K562 (cell line): ENCODE results near the gene TIMM50. TPM values are rescaled to one million over a fixed set of nuclear protein-coding genes. Genes with fewer than 3 reads are reported as not detected.

Experiments used
- ARID3A ChIP-seq: IDR thresholded peaks from 2 replicates; pipeline ENCODE4 v1.6.1; 2012; ENCODE audit warnings: low read depth, low read length, improper control_type of control experiment, borderline replicate concordance
- BHLHE40 ChIP-seq: IDR thresholded peaks from 2 replicates; pipeline ENCODE4 v1.6.1; 2011; ENCODE audit warnings: low read length, improper control_type of control experiment
- HDAC2 ChIP-seq: fragments of 450-650 bp; IDR thresholded peaks from 2 replicates; pipeline ENCODE4 v1.6.1; 2016; ENCODE audit warnings: mild to moderate bottlenecking
- MAFK ChIP-seq: IDR thresholded peaks from 2 replicates; pipeline ENCODE4 v1.6.1; 2011; ENCODE audit warnings: low read length, improper control_type of control experiment
- STAG1 ChIP-seq: sonication (generic); formaldehyde crosslinking; IDR thresholded peaks from 2 replicates; pipeline ENCODE4 v1.5.0; 2020; ENCODE audit warnings: missing genetic modification reagents, borderline replicate concordance
- TCFL5 ChIP-seq: fragments of 250-450 bp; sonication (Bioruptor Pico); conservative IDR thresholded peaks from 2 replicates; pipeline ENCODE4 v1.6.1; 2021; ENCODE audit warnings: mild to moderate bottlenecking, moderate library complexity, matching md5 sums
- ZBTB9 ChIP-seq: fragments of 450-650 bp; formaldehyde crosslinking; IDR thresholded peaks from 2 replicates; pipeline ENCODE4 v1.4.0; 2020; ENCODE audit warnings: mild to moderate bottlenecking, moderate library complexity
- ZNF395 ChIP-seq: fragments of 200-800 bp; sonication (Bioruptor generic); IDR thresholded peaks from 2 replicates; pipeline ENCODE4 v1.6.1; 2017; ENCODE audit warnings: missing genetic modification characterization, missing compliant biosample characterization
- ZSCAN29 ChIP-seq: fragments of 450-650 bp; IDR thresholded peaks from 2 replicates; pipeline ENCODE4 v1.6.1; 2017
- polyA plus RNA-seq, 8 experiments: library from polyadenylated mRNA; depleted of rRNA in 4 of 8; stranded (reverse) in 5 of 8; unstranded in 3 of 8; fragments of >200 nt; fragmentation: Nextera tagmentation in 2 of 8; fragmentation: Illumina TruSeq in 1 of 8; extraction: Ambion mirVana in 2 of 8; extraction: Trizol in 1 of 8; gene quantifications; 2 replicates each; pipeline versions ENCODE4 v1.2.1 to v1.2.3, GENCODE V29; 2011 to 2014; ENCODE audit warnings: inconsistent platforms in 1 of 8, missing spikeins in 1 of 8
- total RNA-seq, 7 experiments: library from RNA; depleted of rRNA in 6 of 7; stranded (reverse); fragments of >200 nt in 6 of 7; fragmentation: Illumina TruSeq in 2 of 7; extraction: Trizol in 2 of 7; gene quantifications; 2 replicates each; pipeline versions ENCODE4 v1.2.1 to v1.2.3, GENCODE V29; 2011 to 2021; ENCODE audit warnings: low replicate concordance in 1 of 7
- TF ChIP-seq, protein P1 (sequence below): fragments of 450-650 bp; conservative IDR thresholded peaks from 2 replicates; pipeline ENCODE4 v1.6.1; 2016; ENCODE audit warnings: missing genetic modification characterization, low read depth, mild to moderate bottlenecking, control low read depth, missing compliant biosample characterization
- TF ChIP-seq, protein P2 (sequence below): sonication (generic); formaldehyde crosslinking; IDR thresholded peaks from 2 replicates; pipeline ENCODE4 v1.8.0; 2022; ENCODE audit warnings: missing genetic modification reagents, mild to moderate bottlenecking, moderate library complexity, borderline replicate concordance

Gene TIMM50
- total and polyA plus RNA-seq, 9 of the 15 experiments (the other 6 are each of a cell fraction or from before 2014, with no cell fraction given): 28.3 to 221 (median 170) TPM

GRCh38 chr19:39497996-39498797 is 17.6 kb downstream of the TIMM50 start (continued):
- TF ChIP-seq ARID3A: no peak
- TF ChIP-seq, protein P1, sequence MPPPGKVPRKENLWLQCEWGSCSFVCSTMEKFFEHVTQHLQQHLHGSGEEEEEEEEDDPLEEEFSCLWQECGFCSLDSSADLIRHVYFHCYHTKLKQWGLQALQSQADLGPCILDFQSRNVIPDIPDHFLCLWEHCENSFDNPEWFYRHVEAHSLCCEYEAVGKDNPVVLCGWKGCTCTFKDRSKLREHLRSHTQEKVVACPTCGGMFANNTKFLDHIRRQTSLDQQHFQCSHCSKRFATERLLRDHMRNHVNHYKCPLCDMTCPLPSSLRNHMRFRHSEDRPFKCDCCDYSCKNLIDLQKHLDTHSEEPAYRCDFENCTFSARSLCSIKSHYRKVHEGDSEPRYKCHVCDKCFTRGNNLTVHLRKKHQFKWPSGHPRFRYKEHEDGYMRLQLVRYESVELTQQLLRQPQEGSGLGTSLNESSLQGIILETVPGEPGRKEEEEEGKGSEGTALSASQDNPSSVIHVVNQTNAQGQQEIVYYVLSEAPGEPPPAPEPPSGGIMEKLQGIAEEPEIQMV (tag): peak; percentile 93
- TF ChIP-seq BHLHE40: peak; percentile 25; the same call in 1 of the 2 replicates
- peak; percentile 30; the same call in 1 of the 2 replicates for TF ChIP-seq STAG1 (CRISPR knock-in tag)
- TF ChIP-seq TCFL5 (CRISPR knock-in tag): no peak
- peak; percentile 25; the same call in 1 of the 2 replicates for TF ChIP-seq ZSCAN29
- TF ChIP-seq HDAC2: no peak; the same call in 1 of the 2 replicates
- TF ChIP-seq, protein P2, sequence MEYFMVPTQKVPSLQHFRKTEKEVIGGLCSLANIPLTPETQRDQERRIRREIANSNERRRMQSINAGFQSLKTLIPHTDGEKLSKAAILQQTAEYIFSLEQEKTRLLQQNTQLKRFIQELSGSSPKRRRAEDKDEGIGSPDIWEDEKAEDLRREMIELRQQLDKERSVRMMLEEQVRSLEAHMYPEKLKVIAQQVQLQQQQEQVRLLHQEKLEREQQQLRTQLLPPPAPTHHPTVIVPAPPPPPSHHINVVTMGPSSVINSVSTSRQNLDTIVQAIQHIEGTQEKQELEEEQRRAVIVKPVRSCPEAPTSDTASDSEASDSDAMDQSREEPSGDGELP (CRISPR knock-in tag): peak; percentile 97
- TF ChIP-seq MAFK: no peak
- no peak for TF ChIP-seq ZBTB9 (CRISPR knock-in tag)
- 0 out of 2 replicates have a peak, but pooled peaks have one; percentile 39 for TF ChIP-seq ZNF395 (CRISPR knock-in tag)
